ENCODE data around the gene AK4.

Gene AK4

GRCh38 chr1:65210325-65210724 is 62.3 kb downstream of the AK4 start:
- in situ Hi-C loops (cut with HindIII; ENCODE audit: low sequenced_read_pairs) = no loop called here

- in situ Hi-C loops (cut with HindIII; ENCODE audit: low sequenced_read_pairs) = no loop called here
Measured at GRCh38 chr1:65211331-65211730, 63.3 kb downstream of the AK4 start.

GRCh38 chr1:65213271-65214023 is 65.4 kb downstream of the AK4 start:
- in situ Hi-C loops (cut with HindIII; ENCODE audit: low sequenced_read_pairs) = no loop called here

- in situ Hi-C loops (cut with HindIII; ENCODE audit: low sequenced_read_pairs) = loop anchor here (5.0 kb wide), 1 partner anchor 78 kb away; no protein-coding TSS in a partner anchor
Measured at GRCh38 chr1:65214340-65215027, 66.5 kb downstream of the AK4 start.

- in situ Hi-C loops (cut with HindIII; ENCODE audit: low sequenced_read_pairs) = loop anchor here (5.0 kb wide), 1 partner anchor 75 kb away; no protein-coding TSS in a partner anchor
Measured at GRCh38 chr1:65216989-65217388, 69.0 kb downstream of the AK4 start.

- in situ Hi-C loops (cut with HindIII; ENCODE audit: low sequenced_read_pairs) = no loop called here
Measured at GRCh38 chr1:65221638-65222339, 73.8 kb downstream of the AK4 start.

- in situ Hi-C loops (cut with HindIII; ENCODE audit: low sequenced_read_pairs) = no loop called here
Measured at GRCh38 chr1:65222340-65222940, 74.4 kb downstream of the AK4 start.

GRCh38 chr1:65224681-65225091 is 76.7 kb downstream of the AK4 start:
- in situ Hi-C loops (cut with HindIII; ENCODE audit: low sequenced_read_pairs) = no loop called here

- in situ Hi-C loops (cut with HindIII; ENCODE audit: low sequenced_read_pairs) = no loop called here
Measured at GRCh38 chr1:65225179-65225578, 77.2 kb downstream of the AK4 start.

- in situ Hi-C loops (cut with HindIII; ENCODE audit: low sequenced_read_pairs) = no loop called here
Measured at GRCh38 chr1:65229201-65229600, 81.2 kb downstream of the AK4 start.

GRCh38 chr1:65229754-65230339 is 81.8 kb downstream of the AK4 start:
- in situ Hi-C loops (cut with HindIII; ENCODE audit: low sequenced_read_pairs) = no loop called here

- in situ Hi-C loops (cut with HindIII; ENCODE audit: low sequenced_read_pairs) = no loop called here
Measured at GRCh38 chr1:65230731-65231481, 82.9 kb downstream of the AK4 start.

GRCh38 chr1:65231718-65232330 is 83.8 kb downstream of the AK4 start:
- in situ Hi-C loops (cut with HindIII; ENCODE audit: low sequenced_read_pairs) = no loop called here

GRCh38 chr1:65232461-65232990 is 84.5 kb downstream of the AK4 start:
- in situ Hi-C loops (cut with HindIII; ENCODE audit: low sequenced_read_pairs) = no loop called here

- in situ Hi-C loops (cut with HindIII; ENCODE audit: low sequenced_read_pairs) = no loop called here
Measured at GRCh38 chr1:65233782-65234181, 85.8 kb downstream of the AK4 start.

- in situ Hi-C loops (cut with HindIII; ENCODE audit: low sequenced_read_pairs) = loop anchor here (5.0 kb wide), 1 partner anchor 51 kb away; no protein-coding TSS in a partner anchor
Measured at GRCh38 chr1:65235867-65236805, 88.1 kb downstream of the AK4 start.

- in situ Hi-C loops (cut with HindIII; ENCODE audit: low sequenced_read_pairs) = loop anchor here (5.0 kb wide), 1 partner anchor 50 kb away; no protein-coding TSS in a partner anchor
Measured at GRCh38 chr1:65237088-65237487, 89.1 kb downstream of the AK4 start.

- in situ Hi-C loops (cut with HindIII; ENCODE audit: low sequenced_read_pairs) = loop anchor here (5.0 kb wide), 1 partner anchor 50 kb away; no protein-coding TSS in a partner anchor
Measured at GRCh38 chr1:65237503-65237902, 89.5 kb downstream of the AK4 start.

Data from endothelial cell of hepatic sinusoid (primary cell).